ENCODE results near the gene KCTD3. TPM values are rescaled to one million over a fixed set of nuclear protein-coding genes. Genes with fewer than 3 reads are reported as not detected.
A peak's percentile ranks its signal among the peaks of the same experiment; 100 is the strongest.

Gene KCTD3
- total RNA-seq, 3 donors from 2014 or later = 42.2 to 73.5 (median 43.1) TPM

DNA sequence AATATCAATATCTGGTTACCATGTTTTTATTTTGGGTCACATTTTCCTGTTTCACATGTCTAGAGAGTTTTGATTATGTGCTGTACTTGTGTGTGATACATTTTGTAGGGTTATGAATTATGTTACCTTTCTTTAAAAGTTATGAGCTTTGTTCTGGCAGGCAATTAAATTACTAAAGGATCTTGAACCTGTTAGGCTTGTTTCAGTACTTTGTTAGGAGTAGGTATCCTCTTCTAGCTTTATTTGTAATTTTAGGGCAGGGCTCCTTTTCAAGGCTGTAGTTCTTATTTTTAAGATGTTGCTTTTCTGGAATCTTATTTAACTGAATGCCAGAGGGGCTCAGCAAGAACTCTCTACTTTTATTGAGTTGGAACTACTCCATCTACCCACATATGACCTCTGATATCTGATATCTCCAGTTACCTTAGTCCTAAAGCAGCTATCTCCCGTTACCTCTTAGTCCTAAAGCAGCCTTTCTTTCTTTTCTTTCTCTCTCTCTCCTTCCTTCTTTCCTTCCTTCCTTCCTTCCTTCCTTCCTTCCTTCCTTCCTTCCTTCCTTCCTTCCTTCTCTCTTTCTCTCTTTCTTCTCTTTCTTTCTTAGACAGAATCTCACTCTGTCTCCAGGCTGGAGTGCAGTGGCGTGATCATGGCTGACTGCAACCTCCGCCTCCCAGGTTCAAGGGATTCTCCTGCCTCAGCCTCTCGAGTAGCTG lies 23.8 kb downstream of the KCTD3 start:
- TF ChIP-seq, protein P1, sequence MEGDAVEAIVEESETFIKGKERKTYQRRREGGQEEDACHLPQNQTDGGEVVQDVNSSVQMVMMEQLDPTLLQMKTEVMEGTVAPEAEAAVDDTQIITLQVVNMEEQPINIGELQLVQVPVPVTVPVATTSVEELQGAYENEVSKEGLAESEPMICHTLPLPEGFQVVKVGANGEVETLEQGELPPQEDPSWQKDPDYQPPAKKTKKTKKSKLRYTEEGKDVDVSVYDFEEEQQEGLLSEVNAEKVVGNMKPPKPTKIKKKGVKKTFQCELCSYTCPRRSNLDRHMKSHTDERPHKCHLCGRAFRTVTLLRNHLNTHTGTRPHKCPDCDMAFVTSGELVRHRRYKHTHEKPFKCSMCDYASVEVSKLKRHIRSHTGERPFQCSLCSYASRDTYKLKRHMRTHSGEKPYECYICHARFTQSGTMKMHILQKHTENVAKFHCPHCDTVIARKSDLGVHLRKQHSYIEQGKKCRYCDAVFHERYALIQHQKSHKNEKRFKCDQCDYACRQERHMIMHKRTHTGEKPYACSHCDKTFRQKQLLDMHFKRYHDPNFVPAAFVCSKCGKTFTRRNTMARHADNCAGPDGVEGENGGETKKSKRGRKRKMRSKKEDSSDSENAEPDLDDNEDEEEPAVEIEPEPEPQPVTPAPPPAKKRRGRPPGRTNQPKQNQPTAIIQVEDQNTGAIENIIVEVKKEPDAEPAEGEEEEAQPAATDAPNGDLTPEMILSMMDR (IDR thresholded peaks at IDR 0.05) = no peak
- no peaks in the 10 kb centered on the region for H3K36me3 ChIP-seq (ENCODE audit: low read depth)
- intact Hi-C loops (cut with DNase I, micrococcal nuclease) = no loop called here
- DNase-seq = no peak
- H3K9me3 ChIP-seq = no peaks in the 10 kb centered on the region
- no peaks in the 10 kb centered on the region for H3K4me1 ChIP-seq (ENCODE audit: low read depth)
- ATAC-seq = no peak
- H3K4me3 ChIP-seq = no peak overlapping the region

DNA sequence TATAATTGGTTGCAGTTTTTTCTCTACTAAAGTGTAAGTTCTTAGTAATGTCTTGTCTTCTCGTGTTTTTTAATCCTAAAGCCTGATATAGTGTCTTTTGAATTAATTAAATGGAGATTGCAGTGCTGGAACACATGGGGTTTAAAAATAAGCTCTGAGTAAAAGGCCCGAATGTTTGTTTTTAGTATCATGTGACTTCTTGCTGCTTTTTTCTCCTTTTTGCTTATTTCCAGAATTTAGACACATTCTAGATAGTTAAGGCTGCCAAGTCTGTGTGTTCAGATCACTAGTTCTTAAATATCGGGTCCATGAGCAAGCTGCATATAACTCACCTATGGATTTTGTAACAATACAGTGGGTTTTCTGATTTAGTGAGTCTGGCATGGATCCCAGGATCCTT lies 27.5 kb downstream of the KCTD3 start:
- intact Hi-C loops (cut with DNase I, micrococcal nuclease) = no loop called here
- no peaks in the 10 kb centered on the region for H3K4me1 ChIP-seq (ENCODE audit: low read depth)
- no peak for DNase-seq
- H3K4me3 ChIP-seq = no peak overlapping the region
- H3K9me3 ChIP-seq = no peaks in the 10 kb centered on the region
- H3K36me3 ChIP-seq (ENCODE audit: low read depth) = no peaks in the 10 kb centered on the region
- ATAC-seq = no peak
- TF ChIP-seq, protein P1 (IDR thresholded peaks at IDR 0.05) = no peak

DNA sequence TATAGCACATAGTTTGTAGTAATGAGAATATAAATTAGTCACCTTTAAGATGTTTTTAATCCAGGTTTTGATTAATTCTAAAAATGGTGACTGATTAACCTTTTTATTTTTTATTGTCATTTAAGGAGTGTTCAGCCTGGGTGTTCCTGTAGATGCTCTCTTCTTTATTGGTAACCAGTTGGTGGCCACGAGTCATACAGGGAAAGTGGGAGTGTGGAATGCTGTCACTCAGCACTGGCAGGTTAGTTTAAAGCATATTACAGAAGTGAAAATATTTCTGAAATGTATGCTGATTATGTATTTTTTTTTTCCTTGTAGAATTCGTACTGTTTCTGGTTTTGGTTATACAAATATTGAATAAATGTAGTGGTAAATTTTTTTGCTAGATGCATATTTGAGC lies 28.1 kb downstream of the KCTD3 start:
- H3K4me3 ChIP-seq = no peak overlapping the region
- no peaks in the 10 kb centered on the region for H3K4me1 ChIP-seq (ENCODE audit: low read depth)
- ATAC-seq (no peak), DNase-seq (no peak)
- intact Hi-C loops (cut with DNase I, micrococcal nuclease) = no loop called here
- H3K9me3 ChIP-seq = no peaks in the 10 kb centered on the region
- no peaks in the 10 kb centered on the region for H3K36me3 ChIP-seq (ENCODE audit: low read depth)
- TF ChIP-seq, protein P1 (IDR thresholded peaks at IDR 0.05) = no peak

DNA sequence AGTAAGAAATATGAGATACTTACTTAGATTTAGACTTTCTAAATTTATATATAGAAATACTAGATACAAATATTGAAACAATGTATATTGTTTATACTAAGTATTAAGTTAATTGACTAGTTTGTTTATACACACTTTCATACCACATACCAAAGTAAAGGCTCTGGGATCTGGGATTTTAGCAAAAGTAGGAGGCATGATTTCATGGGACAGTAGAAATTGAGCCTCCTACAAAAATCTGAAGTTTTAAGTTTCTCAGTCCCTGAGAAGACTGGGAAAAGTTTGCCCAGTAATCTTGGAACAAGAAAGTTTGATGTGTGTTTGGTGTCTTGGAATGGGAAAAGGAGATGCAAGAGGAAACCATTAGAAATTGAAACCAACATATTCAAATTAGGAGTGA lies 30.9 kb downstream of the KCTD3 start:
- H3K36me3 ChIP-seq (ENCODE audit: low read depth) = no peaks in the 10 kb centered on the region
- ATAC-seq = no peak
- no peak overlapping the region for H3K4me3 ChIP-seq
- H3K4me1 ChIP-seq (ENCODE audit: low read depth) = no peaks in the 10 kb centered on the region
- TF ChIP-seq, protein P1 (IDR thresholded peaks at IDR 0.05) = no peak
- DNase-seq = no peak
- intact Hi-C loops (cut with DNase I, micrococcal nuclease) = no loop called here
- H3K9me3 ChIP-seq = no peaks in the 10 kb centered on the region

DNA sequence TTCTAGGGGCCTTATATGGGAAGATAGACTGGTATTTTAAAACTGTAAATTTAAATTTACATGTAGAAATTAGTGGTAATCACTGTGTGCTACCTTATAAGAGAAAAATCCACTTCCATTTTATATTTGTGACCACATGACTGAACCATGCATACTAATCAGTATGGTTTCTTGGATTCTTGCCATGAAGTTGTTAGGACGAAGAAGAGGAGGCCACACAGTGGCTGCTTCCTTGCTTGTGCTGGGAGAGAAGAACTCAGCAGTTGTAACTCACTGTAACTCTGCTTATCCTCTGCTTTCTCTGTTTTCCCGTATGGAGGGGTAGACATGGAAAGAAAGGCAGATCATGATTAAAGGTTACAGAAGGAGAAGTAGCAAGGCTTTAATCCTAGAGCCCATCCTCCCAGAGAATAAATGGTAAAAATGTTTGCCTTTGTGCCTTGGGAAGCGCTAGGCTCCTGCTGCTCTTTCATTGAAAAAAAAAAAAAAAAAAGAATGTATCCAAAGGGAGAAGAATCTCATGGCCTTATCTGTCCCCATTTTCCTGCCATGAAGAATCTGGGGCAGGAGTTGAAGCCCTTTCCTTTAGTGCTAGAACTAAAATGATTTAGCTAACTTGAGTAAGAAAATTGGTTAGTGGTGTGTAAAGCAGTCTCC lies 32.4 kb downstream of the KCTD3 start:
- intact Hi-C loops (cut with DNase I, micrococcal nuclease) = no loop called here
- DNase-seq (no peak), ATAC-seq (peak; percentile 35)
- Histone ChIP-seq H3K36me3 (ENCODE audit: low read depth) (no peaks in the 10 kb centered on the region), H3K4me1 (ENCODE audit: low read depth) (no peaks in the 10 kb centered on the region), H3K9me3 (no peaks in the 10 kb centered on the region), H3K4me3 (no peak overlapping the region)
- TF ChIP-seq, protein P1 (IDR thresholded peaks at IDR 0.05) = no peak

Data from mucosa of descending colon (tissue), 3 donors.